Spleen (tissue), 11 donors: ENCODE measurements around the gene PLA2G4B. TPM values are rescaled to one million over a fixed set of nuclear protein-coding genes. Genes with fewer than 3 reads are reported as not detected.

ENCODE experiments used
- DNase-seq: peaks from one replicate; pipeline ENCODE4 v3.0.0-alpha.2; 2020
- H3K27ac ChIP-seq, 8 donors: fragments of 200-600 bp; sonication (generic) in 7 of 8; 1 replicate in 4 of 8; 2 replicates in 4 of 8; pipeline versions ENCODE4 v1.5.0 to v1.8.0; 2016 to 2021; ENCODE audit warnings: inconsistent platforms in 4 of 8, mild to moderate bottlenecking in 4 of 8, moderate library complexity in 1 of 8
- H3K27me3 ChIP-seq, 7 donors: fragments of 200-600 bp; sonication (generic) in 6 of 7; replicated peaks in 1 of 7; 1 replicate in 4 of 7; 2 replicates in 3 of 7; pipeline versions ENCODE4 v1.5.0 to v1.8.0; 2016 to 2021; ENCODE audit warnings: inconsistent platforms in 3 of 7, mild to moderate bottlenecking in 1 of 7
- H3K36me3 ChIP-seq, 6 donors: fragments of 200-600 bp; sonication (generic) in 5 of 6; 1 replicate in 4 of 6; 2 replicates in 2 of 6; pipeline versions ENCODE4 v1.5.0 to v1.8.0; 2016 to 2021; ENCODE audit warnings: inconsistent platforms in 2 of 6
- H3K4me1 ChIP-seq, 6 donors: fragments of 200-600 bp; sonication (generic) in 5 of 6; 1 replicate in 3 of 6; 2 replicates in 3 of 6; pipeline versions ENCODE4 v1.5.0 to v1.8.0; 2016 to 2021; ENCODE audit warnings: inconsistent platforms in 3 of 6
- H3K4me3 ChIP-seq, 8 donors: fragments of 200-600 bp; sonication (generic) in 7 of 8; 1 replicate in 4 of 8; 2 replicates in 4 of 8; pipeline versions ENCODE4 v1.5.0 to v1.8.0; 2016 to 2021; ENCODE audit warnings: inconsistent platforms in 4 of 8, mild to moderate bottlenecking in 4 of 8, moderate library complexity in 2 of 8
- H3K9me3 ChIP-seq, 8 donors: fragments of 200-600 bp; sonication (generic) in 7 of 8; 1 replicate in 4 of 8; 2 replicates in 4 of 8; pipeline versions ENCODE4 v1.5.0 to v1.8.0; 2016 to 2021; ENCODE audit warnings: inconsistent platforms in 4 of 8
- CTCF ChIP-seq, 11 experiments: fragments of 200-600 bp in 7 of 11; fragments of 450-650 bp in 4 of 11; sonication (generic) in 4 of 11; IDR thresholded peaks in 8 of 11; conservative IDR thresholded peaks in 3 of 11; 1 replicate in 7 of 11; 2 replicates in 4 of 11; pipeline versions ENCODE4 v1.4.0 to v1.8.0; 2016 to 2021; ENCODE audit warnings: antibody characterized with exemption in 11 of 11, inconsistent platforms in 4 of 11, mild to moderate bottlenecking in 1 of 11
- POLR2A ChIP-seq, 3 donors: fragments of 450-650 bp; IDR thresholded peaks; one replicate each; pipeline ENCODE4 v1.5.1; 2017; ENCODE audit warnings: antibody characterized with exemption in 3 of 3, mild to moderate bottlenecking in 1 of 3
- POLR2AphosphoS5 ChIP-seq, 3 donors: sonication (generic); formaldehyde crosslinking; IDR thresholded peaks; one replicate each; pipeline ENCODE4 v1.5.1; 2017; ENCODE audit warnings: antibody characterized with exemption in 3 of 3
- WGBS, 5 donors: extraction: QIAGEN DNeasy Blood & Tissue Kit in 3 of 5; methylation state at CpG; one replicate each; pipeline versions ENCODE4 v1.1.5 to v1.1.7; 2013 to 2018; 5-methylcytosine and 5-hydroxymethylcytosine counted together
- intact Hi-C: fragments of 100-400 bp; cut with DNase I; formaldehyde crosslinking; loops from one replicate; pipeline ENCODE4 v1.15.0; 2023; ENCODE audit warnings: low total_unique reads
- polyA plus RNA-seq, 3 donors: library from polyadenylated mRNA; stranded (reverse); fragments of 200-250 nt; gene quantifications; one replicate each; pipeline ENCODE4 v1.2.1, GENCODE V29; 2013
- total RNA-seq, 7 donors: library from RNA; depleted of rRNA in 3 of 7; stranded (reverse); fragments of >200 nt in 3 of 7; fragmentation: NEBNext Ultra II Directional in 4 of 7; extraction: Animal tissue kit (Norgen Biotek cat#: 25700) in 4 of 7; gene quantifications; one replicate each; pipeline versions ENCODE4 v1.1.0 to v1.2.1, GENCODE V29; 2016 to 2021
- donor health status: healthy with polysubstance abuse.
- donor health status: DM: no; HTN: no; CAD: no; lungs with moderate emphysema.
- donor health status: DM: no; HTN: no; CAD: no.
- donor health status: Bipolar disorder and iron deficiency.
- donor health status: healthy.
- donor health status: DM: no; HTN: no; CAD: no.
- donor health status: DM: yes; HTN: yes; CAD: no.

The PLA2G4B gene
- total and polyA plus RNA-seq, 10 donors, result 4.0 to 20.8 (median 11.8) TPM

DNA sequence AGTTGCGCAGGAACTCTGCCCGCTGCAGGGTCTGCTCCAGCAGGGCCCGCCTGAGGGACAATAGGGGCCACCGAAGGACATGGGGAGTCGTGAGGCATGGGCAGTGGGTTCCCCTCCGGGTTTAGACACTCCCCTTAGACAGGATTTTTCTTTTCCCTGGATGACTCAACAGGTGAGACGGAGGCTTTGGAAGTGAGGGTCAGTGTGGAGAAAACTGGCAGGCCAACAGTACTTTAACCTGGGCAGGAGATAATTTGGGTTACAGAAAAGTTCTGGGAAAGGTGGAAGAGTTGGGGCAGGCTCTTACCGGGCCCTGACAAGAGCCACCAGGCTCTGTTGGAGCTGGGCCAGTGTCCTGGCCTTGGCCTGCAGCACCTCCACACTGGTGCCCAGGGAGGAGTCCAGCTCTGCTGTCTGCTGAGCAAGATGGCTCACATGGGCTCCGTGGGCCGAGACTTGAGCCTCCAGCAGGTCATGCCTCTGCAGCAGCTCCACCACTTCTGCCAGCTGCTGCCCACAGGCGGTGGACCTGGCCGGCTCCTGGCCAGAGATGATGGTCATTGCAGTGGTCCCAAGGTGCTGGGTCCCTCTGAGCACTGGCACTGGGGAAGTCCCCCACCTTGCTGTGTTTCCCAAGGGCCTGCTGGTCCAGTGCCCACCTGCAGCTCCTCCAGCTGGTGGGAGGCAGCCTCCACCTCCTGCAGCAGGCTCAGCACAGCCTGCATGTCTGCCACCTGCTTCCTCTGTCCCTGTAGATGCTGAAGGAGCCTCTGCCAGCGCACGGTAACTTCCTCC is 44.2 kb downstream of the PLA2G4B start:
- Histone ChIP-seq H3K4me3 (no peak overlapping the region), H3K27me3 (peaks cover 0 to 52% (median 13%) of the 10 kb centered on the region in 7 donors), H3K36me3 (no peaks in the 10 kb centered on the region), H3K4me1 (peaks cover 4 to 23% (median 17%) of the 10 kb centered on the region in 6 donors), H3K9me3 (no peaks in the 10 kb centered on the region), H3K27ac (no peak overlapping the region)
- intact Hi-C loops, result no loop called here
- no peak for TF ChIP-seq POLR2A (IDR thresholded peaks at IDR 0.05)
- TF ChIP-seq CTCF (IDR thresholded peaks at IDR 0.05 in 8 of 11, conservative IDR thresholded peaks at IDR 0.05 in 3 of 11), result no peak
- TF ChIP-seq POLR2AphosphoS5 (IDR thresholded peaks at IDR 0.05), result peak in 1 of 3 donors; percentile 19
- DNase-seq, result no peak
- 72 to 80% (median 75%) methylated on average over 9 to 14 of the region's 14 CpGs for WGBS, 5 donors

GRCh38 chr15:41883484-41883825 is 44.8 kb downstream of the PLA2G4B start:
- no peak overlapping the region for H3K27ac ChIP-seq
- no peak overlapping the region for H3K4me3 ChIP-seq
- no peak for DNase-seq
- 80 to 97% (median 89%) methylated on average over 2 of the region's 2 CpGs for WGBS, 5 donors
- H3K36me3 ChIP-seq, result no peaks in the 10 kb centered on the region
- H3K9me3 ChIP-seq, result no peaks in the 10 kb centered on the region
- H3K4me1 ChIP-seq, result peaks cover 4 to 29% (median 20%) of the 10 kb centered on the region in 6 donors
- no peak for TF ChIP-seq CTCF (IDR thresholded peaks at IDR 0.05 in 8 of 11, conservative IDR thresholded peaks at IDR 0.05 in 3 of 11)
- no peak for TF ChIP-seq POLR2AphosphoS5 (IDR thresholded peaks at IDR 0.05)
- no peak for TF ChIP-seq POLR2A (IDR thresholded peaks at IDR 0.05)
- intact Hi-C loops, result no loop called here
- peaks cover 0 to 46% (median 13%) of the 10 kb centered on the region in 7 donors for H3K27me3 ChIP-seq

DNA sequence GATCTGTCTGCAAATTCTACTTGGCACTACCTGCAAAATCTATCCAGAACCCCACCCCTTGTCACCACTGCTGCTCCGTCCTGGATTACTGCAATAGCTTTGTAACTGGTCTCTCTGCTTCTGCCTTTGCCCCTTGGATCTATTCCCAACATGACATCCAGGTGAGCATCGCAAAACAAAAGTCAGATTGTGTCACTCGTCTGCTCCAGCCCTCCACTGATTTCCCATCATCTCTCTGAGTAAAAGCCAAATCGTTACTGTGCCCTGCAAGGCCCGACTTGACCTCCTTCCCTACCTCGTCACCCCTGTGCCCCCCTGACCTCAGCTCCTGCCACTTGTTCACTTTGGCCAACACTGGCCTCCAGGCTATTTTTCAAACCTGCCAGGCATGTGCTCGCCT is 45.8 kb downstream of the PLA2G4B start:
- Histone ChIP-seq H3K27ac (no peak overlapping the region), H3K36me3 (no peaks in the 10 kb centered on the region), H3K4me3 (no peak overlapping the region), H3K27me3 (peaks cover 0 to 36% (median 13%) of the 10 kb centered on the region in 7 donors), H3K9me3 (no peaks in the 10 kb centered on the region), H3K4me1 (peaks cover 4 to 35% (median 27%) of the 10 kb centered on the region in 6 donors)
- DNase-seq, result no peak
- TF ChIP-seq POLR2A (IDR thresholded peaks at IDR 0.05), result no peak
- TF ChIP-seq CTCF (IDR thresholded peaks at IDR 0.05 in 8 of 11, conservative IDR thresholded peaks at IDR 0.05 in 3 of 11), result no peak
- no peak for TF ChIP-seq POLR2AphosphoS5 (IDR thresholded peaks at IDR 0.05)
- intact Hi-C loops, result no loop called here
- 86 to 96% (median 89%) methylated on average over 7 of the region's 7 CpGs for WGBS, 5 donors

DNA sequence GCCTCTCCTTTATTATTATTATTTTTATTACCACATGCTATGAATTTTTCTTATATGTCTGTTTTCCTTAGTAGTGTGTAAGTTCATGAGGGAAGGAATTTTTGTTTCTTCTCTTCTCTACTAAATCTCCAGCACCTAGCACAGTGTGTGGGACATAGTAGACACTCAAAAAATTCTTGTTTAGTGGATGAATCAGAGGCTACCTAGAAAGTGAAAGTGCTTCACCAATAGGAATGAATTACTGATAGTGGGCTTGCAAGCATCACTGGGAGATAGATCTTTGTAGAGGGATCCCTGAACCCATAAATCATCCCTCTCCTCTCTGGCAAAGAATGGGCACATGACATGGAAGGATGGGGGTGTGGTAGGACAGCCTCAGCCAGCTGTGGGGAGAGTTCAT is 46.7 kb downstream of the PLA2G4B start:
- intact Hi-C loops, result no loop called here
- DNase-seq, result no peak
- no peaks in the 10 kb centered on the region for H3K9me3 ChIP-seq
- H3K4me3 ChIP-seq, result no peak overlapping the region
- peaks cover 0 to 28% (median 13%) of the 10 kb centered on the region in 7 donors for H3K27me3 ChIP-seq
- no peak overlapping the region for H3K27ac ChIP-seq
- no peaks in the 10 kb centered on the region for H3K36me3 ChIP-seq
- TF ChIP-seq POLR2A (IDR thresholded peaks at IDR 0.05) (no peak), CTCF (IDR thresholded peaks at IDR 0.05 in 8 of 11, conservative IDR thresholded peaks at IDR 0.05 in 3 of 11) (no peak), POLR2AphosphoS5 (IDR thresholded peaks at IDR 0.05) (no peak)
- peaks cover 4 to 35% (median 27%) of the 10 kb centered on the region in 6 donors for H3K4me1 ChIP-seq
